Prostate gland (tissue), 2 donors: Measurements from ENCODE around the gene HRAS.

Experiments used
- POLR2A ChIP-seq: fragments of 450-650 bp; IDR thresholded peaks from one replicate; pipeline ENCODE4 v1.6.1; 2016; ENCODE audit warnings: antibody characterized with exemption, mild to moderate bottlenecking
- POLR2AphosphoS5 ChIP-seq: sonication (generic); formaldehyde crosslinking; IDR thresholded peaks from one replicate; pipeline ENCODE4 v1.6.1; 2017; ENCODE audit warnings: antibody characterized with exemption
- TF ChIP-seq, protein P1 (sequence below), 4 experiments: fragments of 200-600 bp in 2 of 4; fragments of 450-650 bp in 2 of 4; sonication (generic) in 2 of 4; IDR thresholded peaks; 1 replicate in 3 of 4; 2 replicates in 1 of 4; pipeline ENCODE4 v1.5.1; 2016 to 2019; ENCODE audit warnings: antibody characterized with exemption in 4 of 4, mild to moderate bottlenecking in 2 of 4, moderate library complexity in 2 of 4

DNA sequence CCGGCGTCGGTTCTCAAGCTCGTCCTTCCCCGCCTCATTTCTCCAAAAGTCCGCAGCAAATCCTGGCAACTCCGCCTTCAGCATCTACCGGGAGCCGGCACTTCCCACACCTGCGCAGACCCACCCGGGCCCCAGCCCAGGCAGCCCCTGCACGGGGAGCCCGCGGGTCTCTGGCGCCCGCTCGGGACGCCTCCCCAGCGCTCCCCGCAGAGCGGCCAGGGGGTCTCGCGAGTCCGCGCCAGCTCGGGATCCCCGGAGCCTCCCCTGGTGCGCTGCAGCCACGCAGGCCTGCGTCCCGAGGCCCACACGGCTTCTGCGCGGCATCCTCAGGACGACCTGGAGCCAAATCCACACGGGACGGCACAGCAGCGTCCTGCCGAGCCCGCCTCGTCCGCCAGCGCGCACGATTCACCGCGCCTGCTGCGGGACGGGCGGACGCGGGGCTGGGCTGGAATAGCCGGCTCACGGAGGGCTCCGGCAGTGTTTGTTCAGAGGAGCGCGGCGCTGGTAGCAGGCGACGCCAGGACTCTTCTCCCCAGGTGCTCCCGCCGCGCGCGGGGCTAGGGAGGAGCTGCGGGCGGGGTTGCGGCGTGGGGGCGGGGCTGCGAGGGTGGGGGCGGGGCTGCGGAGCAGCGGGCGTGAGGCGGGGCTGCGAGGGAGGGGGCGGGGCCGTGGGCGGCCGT, 40.1 kb upstream of the HRAS start:
- TF ChIP-seq, protein P1, sequence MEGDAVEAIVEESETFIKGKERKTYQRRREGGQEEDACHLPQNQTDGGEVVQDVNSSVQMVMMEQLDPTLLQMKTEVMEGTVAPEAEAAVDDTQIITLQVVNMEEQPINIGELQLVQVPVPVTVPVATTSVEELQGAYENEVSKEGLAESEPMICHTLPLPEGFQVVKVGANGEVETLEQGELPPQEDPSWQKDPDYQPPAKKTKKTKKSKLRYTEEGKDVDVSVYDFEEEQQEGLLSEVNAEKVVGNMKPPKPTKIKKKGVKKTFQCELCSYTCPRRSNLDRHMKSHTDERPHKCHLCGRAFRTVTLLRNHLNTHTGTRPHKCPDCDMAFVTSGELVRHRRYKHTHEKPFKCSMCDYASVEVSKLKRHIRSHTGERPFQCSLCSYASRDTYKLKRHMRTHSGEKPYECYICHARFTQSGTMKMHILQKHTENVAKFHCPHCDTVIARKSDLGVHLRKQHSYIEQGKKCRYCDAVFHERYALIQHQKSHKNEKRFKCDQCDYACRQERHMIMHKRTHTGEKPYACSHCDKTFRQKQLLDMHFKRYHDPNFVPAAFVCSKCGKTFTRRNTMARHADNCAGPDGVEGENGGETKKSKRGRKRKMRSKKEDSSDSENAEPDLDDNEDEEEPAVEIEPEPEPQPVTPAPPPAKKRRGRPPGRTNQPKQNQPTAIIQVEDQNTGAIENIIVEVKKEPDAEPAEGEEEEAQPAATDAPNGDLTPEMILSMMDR (IDR thresholded peaks at IDR 0.05) = no peak
- peak; percentile 87 for TF ChIP-seq POLR2A
- TF ChIP-seq POLR2AphosphoS5 = no peak
